IMR-90 (cell line): ENCODE results near the gene IFI27L1. TPM values are rescaled to one million over a fixed set of nuclear protein-coding genes. Genes with fewer than 3 reads are reported as not detected.
A peak's percentile ranks its signal among the peaks of the same experiment; 100 is the strongest.

ENCODE experiments used
- ATAC-seq: fragments of 200-7000 bp; cut with Tn5 transposase; 2 replicates; pipeline ENCODE4 v1.9.1; 2020; ENCODE audit warnings: low read depth, mild to moderate bottlenecking, moderate library complexity
- BruUV-seq: library from RNA; stranded (reverse); fragments of 400-500 nt; replicated peaks from 2 replicates; lab custom pipeline; 2021; lab: Mats Ljungman, UMichigan
- CTCF ChIA-PET: fragments of 300-600 bp; formaldehyde crosslinking; extraction: SDS; loops from one replicate; lab custom pipeline; 2021; ENCODE audit warnings: antibody characterized with exemption; lab: Yijun Ruan, JAX
- POLR2A ChIA-PET: fragments of 300-600 bp; sonication (Branson Sonifier 250); formaldehyde crosslinking; loops from one replicate; lab custom pipeline; 2022; ENCODE audit warnings: antibody characterized with exemption; ENCODE audit not compliant: unreplicated experiment; lab: Charles Lee
- DNase-seq: peaks from one replicate; pipeline ENCODE4 v3.0.0; 2013
- H2AFZ ChIP-seq: replicated peaks from 2 replicates; pipeline ENCODE3; 2013; ENCODE audit warnings: low read length, mild to moderate bottlenecking; ENCODE audit not compliant: poor library complexity
- H2AK5ac ChIP-seq: 2 replicates; pipeline ENCODE4 v1.6.1; 2013; ENCODE audit warnings: low read depth, low read length, inconsistent platforms
- H2AK9ac ChIP-seq: replicated peaks from 2 replicates; pipeline ENCODE3; 2013; ENCODE audit warnings: mild to moderate bottlenecking, low read depth, low read length, moderate library complexity; ENCODE audit not compliant: poor library complexity
- H2BK120ac ChIP-seq: 2 replicates; pipeline ENCODE4 v1.6.1; 2013; ENCODE audit warnings: low read depth, low read length, inconsistent platforms
- H2BK15ac ChIP-seq: 3 replicates; pipeline ENCODE4 v1.6.1; 2013; ENCODE audit warnings: low read depth, low read length, inconsistent platforms
- H2BK20ac ChIP-seq: 2 replicates; pipeline ENCODE4 v1.6.1; 2013; ENCODE audit warnings: low read depth, mild to moderate bottlenecking, inconsistent platforms, low read length, moderate library complexity
- H2BK5ac ChIP-seq: 2 replicates; pipeline ENCODE4 v1.6.1; 2013; ENCODE audit warnings: mild to moderate bottlenecking, low read depth, low read length, inconsistent platforms; ENCODE audit not compliant: poor library complexity, severe bottlenecking
- H3K14ac ChIP-seq: replicated peaks from 2 replicates; pipeline ENCODE4 v1.6.1; 2013; ENCODE audit warnings: low read depth, low read length, inconsistent platforms
- H3K18ac ChIP-seq: 2 replicates; pipeline ENCODE4 v1.6.1; 2013; ENCODE audit warnings: low read depth, low read length, control low read depth
- H3K23ac ChIP-seq: 2 replicates; pipeline ENCODE4 v1.6.1; 2013; ENCODE audit warnings: low read depth, low read length, inconsistent platforms
- H3K27ac ChIP-seq: 2 replicates; pipeline ENCODE4 v1.5.1; 2013; ENCODE audit warnings: mild to moderate bottlenecking, control low read depth, low read length; ENCODE audit not compliant: insufficient read depth
- H3K27me3 ChIP-seq: 2 replicates; pipeline ENCODE4 v1.6.1; 2013; ENCODE audit warnings: low read length; ENCODE audit not compliant: control insufficient read depth, insufficient read depth
- H3K36me3 ChIP-seq: 2 replicates; pipeline ENCODE4 v1.6.1; 2013; ENCODE audit warnings: low read length, mixed read lengths; ENCODE audit not compliant: control insufficient read depth, insufficient read depth
- H3K4ac ChIP-seq: 2 replicates; pipeline ENCODE4 v1.6.1; 2013; ENCODE audit warnings: low read depth, low read length, inconsistent platforms
- H3K4me1 ChIP-seq: 2 replicates; pipeline ENCODE4 v1.6.1; 2013; ENCODE audit warnings: low read length, mixed read lengths; ENCODE audit not compliant: control insufficient read depth, insufficient read depth
- H3K4me2 ChIP-seq: 2 replicates; pipeline ENCODE4 v1.6.1; 2013; ENCODE audit warnings: low read depth, mild to moderate bottlenecking, control low read depth, low read length, moderate library complexity
- H3K4me3 ChIP-seq: 2 replicates; pipeline ENCODE4 v1.5.1; 2013; ENCODE audit warnings: low read depth, mild to moderate bottlenecking, control low read depth, low read length, moderate library complexity; ENCODE audit not compliant: insufficient read depth
- H3K56ac ChIP-seq: 2 replicates; pipeline ENCODE4 v1.6.1; 2013; ENCODE audit warnings: low read length, inconsistent platforms; ENCODE audit not compliant: insufficient read depth; ENCODE audit errors: extremely low read depth
- H3K79me1 ChIP-seq, 2 experiments: 2 replicates each; pipeline ENCODE4 v1.6.1; 2013; ENCODE audit warnings: low read length in 2 of 2, inconsistent platforms in 1 of 2, low read depth in 1 of 2
- H3K9ac ChIP-seq: 2 replicates; pipeline ENCODE4 v1.6.1; 2013; ENCODE audit warnings: low read depth, low read length, control low read depth
- H3K9me1 ChIP-seq: 2 replicates; pipeline ENCODE4 v1.6.1; 2013; ENCODE audit warnings: low read length, inconsistent platforms; ENCODE audit not compliant: insufficient read depth
- H3K9me3 ChIP-seq: 2 replicates; pipeline ENCODE4 v1.6.1; 2013; ENCODE audit warnings: low read length; ENCODE audit not compliant: control insufficient read depth, insufficient read depth
- H4K20me1 ChIP-seq: 2 replicates; pipeline ENCODE4 v1.6.1; 2013; ENCODE audit warnings: low read length, inconsistent platforms; ENCODE audit not compliant: insufficient read depth
- H4K5ac ChIP-seq: 2 replicates; pipeline ENCODE4 v1.6.1; 2013; ENCODE audit warnings: mild to moderate bottlenecking, low read depth, low read length, control low read depth
- H4K8ac ChIP-seq, 2 experiments: 2 replicates each; pipeline ENCODE4 v1.6.1; 2013; ENCODE audit warnings: low read depth in 2 of 2, low read length in 2 of 2, control low read depth in 1 of 2, inconsistent platforms in 1 of 2
- H4K91ac ChIP-seq: 2 replicates; pipeline ENCODE4 v1.6.1; 2013; ENCODE audit warnings: low read depth, low read length, inconsistent platforms; ENCODE audit not compliant: insufficient read depth
- BHLHE40 ChIP-seq: fragments of 150-350 bp; IDR thresholded peaks from 2 replicates; pipeline ENCODE4 v1.6.1; 2016; ENCODE audit warnings: mild to moderate bottlenecking, low read depth, low read length
- CEBPB ChIP-seq: IDR thresholded peaks from 2 replicates; pipeline ENCODE4 v1.6.1; 2012; ENCODE audit warnings: low read depth, low read length, improper control_type of control experiment
- POLR2A ChIP-seq: IDR thresholded peaks from 2 replicates; pipeline ENCODE4 v1.6.1; 2012; ENCODE audit warnings: mild to moderate bottlenecking, low read depth, low read length
- RAD21 ChIP-seq: IDR thresholded peaks from 2 replicates; pipeline ENCODE4 v1.6.1; 2012; ENCODE audit warnings: low read length, improper control_type of control experiment
- SMC3 ChIP-seq: fragments of 150-350 bp; IDR thresholded peaks from 2 replicates; pipeline ENCODE4 v1.6.1; 2016; ENCODE audit warnings: low read depth, mild to moderate bottlenecking, antibody characterized with exemption, low read length, moderate library complexity
- WGBS, 2 experiments: methylation state at CpG; one replicate each; pipeline versions ENCODE4 v1.1.5 to v1.1.7; 2013; ENCODE audit warnings: missing lambda C conversion rate in 2 of 2; ENCODE audit not compliant: insufficient read length in 1 of 2; ENCODE audit errors: extremely low coverage in 2 of 2; 5-methylcytosine and 5-hydroxymethylcytosine counted together
- dilution Hi-C: fragments of 300-500 bp; cut with HindIII; formaldehyde crosslinking; loops from one replicate; pipeline ENCODE4 v1.14.3; 2018; ENCODE audit warnings: low sequenced_read_pairs; ENCODE audit not compliant: unreplicated experiment
- in situ Hi-C: fragments of 300-500 bp; cut with MboI; formaldehyde crosslinking; loops from 3 replicates; pipeline ENCODE4 v1.14.3; 2019; ENCODE audit warnings: low sequenced_read_pairs, inconsistent platforms, mixed read lengths
- intact Hi-C: fragments of 100-400 bp; cut with micrococcal nuclease; formaldehyde crosslinking; loops from 2 replicates; pipeline ENCODE4 v1.10.0; 2022
- polyA plus RNA-seq, 3 experiments: library from polyadenylated mRNA; depleted of rRNA; stranded (reverse); fragments of >200 nt; gene quantifications; 2 replicates each; pipeline ENCODE4 v1.2.3, GENCODE V29; 2012; ENCODE audit warnings: low replicate concordance in 1 of 3
- total RNA-seq: library from RNA; depleted of rRNA; stranded (reverse); fragments of >200 nt; gene quantifications from 2 replicates; pipeline ENCODE4 v1.2.3, GENCODE V29; 2012
- TF ChIP-seq, protein P1 (sequence below): conservative IDR thresholded peaks from 2 replicates; pipeline ENCODE4 v1.5.1; 2012; ENCODE audit warnings: mild to moderate bottlenecking, low read depth, low read length, improper control_type of control experiment

The IFI27L1 gene
- total and polyA plus RNA-seq, 2 of the 4 experiments (the other 2 are of a cell fraction), result 13.3 to 24.3 TPM

DNA sequence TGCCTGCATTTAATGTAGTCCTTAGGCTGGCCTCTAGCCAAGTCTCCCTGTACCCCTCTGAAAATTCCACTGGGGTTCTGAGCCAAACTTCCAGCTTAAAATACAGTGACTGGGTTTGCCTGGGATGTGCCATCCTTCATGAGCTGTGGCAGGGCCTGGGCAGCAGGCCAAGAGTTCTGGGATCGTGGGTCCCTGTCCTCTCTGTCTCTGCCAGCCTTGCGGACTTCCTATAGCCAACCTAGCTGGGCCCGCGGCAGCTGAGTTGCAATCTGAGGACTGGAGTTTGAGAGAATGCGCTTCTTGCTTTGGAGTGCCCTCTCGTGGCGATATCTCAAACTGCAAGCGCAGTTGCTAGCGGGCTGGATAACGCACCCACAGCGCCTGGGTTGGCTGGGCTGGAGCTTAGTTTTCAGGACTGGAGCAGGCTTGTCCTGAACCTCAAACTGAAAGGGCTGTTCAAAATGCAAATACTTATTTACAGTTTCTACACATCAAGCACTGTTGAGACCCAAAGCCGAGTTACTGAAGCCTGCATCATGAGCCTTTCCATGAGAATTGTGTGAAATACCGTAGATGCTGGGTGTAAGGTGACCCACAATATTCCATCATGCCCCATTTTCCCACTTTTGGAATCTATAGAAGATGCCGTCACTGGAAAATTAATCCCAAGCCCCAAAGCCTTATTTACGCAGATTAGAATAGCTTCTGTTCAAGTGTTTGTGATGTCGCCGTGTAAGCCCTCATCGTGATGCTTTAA is 55.6 kb downstream of the IFI27L1 start:
- Histone ChIP-seq H3K79me1 (no peaks in the 10 kb centered on the region), H3K4me3 (no peak overlapping the region), H3K4ac (no peak overlapping the region), H4K5ac (no peak overlapping the region), H3K9ac (no peak overlapping the region; the same call in 1 of the 2 replicates), H4K20me1 (no peaks in the 10 kb centered on the region), H2AK9ac (peak overlapping the region; percentile 6), H2AFZ (peak overlapping the region; percentile 87), H3K4me2 (peak overlapping the region; percentile 7; the same call in 1 of the 2 replicates), H2BK5ac (no peak overlapping the region), H4K91ac (no peak overlapping the region), H3K9me1 (no peaks in the 10 kb centered on the region), H3K9me3 (peaks cover 2% of the 10 kb centered on the region; the same call in 1 of the 2 replicates), H3K56ac (no peak overlapping the region), H3K27ac (no peak overlapping the region), H3K14ac (no peak overlapping the region), H4K8ac (no peak overlapping the region), H3K23ac (no peak overlapping the region), H3K36me3 (no peaks in the 10 kb centered on the region), H2BK20ac (no peak overlapping the region), H2BK120ac (no peak overlapping the region), H3K4me1 (no peaks in the 10 kb centered on the region), H2AK5ac (no peak overlapping the region), H3K18ac (no peak overlapping the region), H2BK15ac (no peak overlapping the region), H3K27me3 (peaks cover 17% of the 10 kb centered on the region)
- POLR2A ChIA-PET, result no interaction called here
- dilution Hi-C loops (no loop called here), intact Hi-C loops (loop anchor here (1.0 to 5.0 kb wide), 5 partner anchors 40 to 479 kb away; no protein-coding TSS in a partner anchor), in situ Hi-C loops (loop anchor here (5.0 to 10.0 kb wide), 2 partner anchors 99 to 192 kb away; no protein-coding TSS in a partner anchor)
- no peak for TF ChIP-seq CEBPB
- no peak for TF ChIP-seq BHLHE40
- TF ChIP-seq SMC3, result peak; percentile 90
- TF ChIP-seq POLR2A, result peak; percentile 29; the same call in 1 of the 2 replicates
- TF ChIP-seq RAD21, result peak; percentile 98
- TF ChIP-seq, protein P1, sequence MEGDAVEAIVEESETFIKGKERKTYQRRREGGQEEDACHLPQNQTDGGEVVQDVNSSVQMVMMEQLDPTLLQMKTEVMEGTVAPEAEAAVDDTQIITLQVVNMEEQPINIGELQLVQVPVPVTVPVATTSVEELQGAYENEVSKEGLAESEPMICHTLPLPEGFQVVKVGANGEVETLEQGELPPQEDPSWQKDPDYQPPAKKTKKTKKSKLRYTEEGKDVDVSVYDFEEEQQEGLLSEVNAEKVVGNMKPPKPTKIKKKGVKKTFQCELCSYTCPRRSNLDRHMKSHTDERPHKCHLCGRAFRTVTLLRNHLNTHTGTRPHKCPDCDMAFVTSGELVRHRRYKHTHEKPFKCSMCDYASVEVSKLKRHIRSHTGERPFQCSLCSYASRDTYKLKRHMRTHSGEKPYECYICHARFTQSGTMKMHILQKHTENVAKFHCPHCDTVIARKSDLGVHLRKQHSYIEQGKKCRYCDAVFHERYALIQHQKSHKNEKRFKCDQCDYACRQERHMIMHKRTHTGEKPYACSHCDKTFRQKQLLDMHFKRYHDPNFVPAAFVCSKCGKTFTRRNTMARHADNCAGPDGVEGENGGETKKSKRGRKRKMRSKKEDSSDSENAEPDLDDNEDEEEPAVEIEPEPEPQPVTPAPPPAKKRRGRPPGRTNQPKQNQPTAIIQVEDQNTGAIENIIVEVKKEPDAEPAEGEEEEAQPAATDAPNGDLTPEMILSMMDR, result peak; percentile 98
- CTCF ChIA-PET, result interaction anchor here (0.6 to 1.9 kb wide), 31 partner anchors 9 to 349 kb away, joined by 3 to 68 read pairs (median 4); partner anchors contain the start of genes CCDC197, DDX24, IFI27L1 and OTUB2
- DNase-seq (peak; percentile 76), ATAC-seq (peak; percentile 98)
- no TSS peak for BruUV-seq
- 15% methylated on average over 11 of the region's 18 CpGs; no CpG with 5 or more reads in 1 of the 2 experiments for WGBS, 2 experiments
